Stromal cell of bone marrow (primary cell): ENCODE data around the gene GNG14.
"Not testable (repeated sequence)": the region's sequence is repeated elsewhere in the genome, so short reads cannot be mapped to it uniquely, and the experiment has no call there.

Experiments
- DNase-seq: peaks from one replicate; pipeline ENCODE4 v3.0.0-alpha.2; 2012; ENCODE audit warnings: low read depth

GNG14 gene

GRCh38 chr19:12667731-12668302 lies 20.0 kb upstream of the GNG14 start:
- DNase-seq: no peak

GRCh38 chr19:12668346-12668745 lies 19.5 kb upstream of the GNG14 start:
- no peak for DNase-seq

GRCh38 chr19:12668932-12669269 lies 18.9 kb upstream of the GNG14 start:
- DNase-seq: peak; percentile 33

GRCh38 chr19:12669270-12670158 lies 18.3 kb upstream of the GNG14 start:
- peak; percentile 64 for DNase-seq

- no peak for DNase-seq
These were observed 17.5 kb upstream of the GNG14 start for GRCh38 chr19:12670159-12670928.

GRCh38 chr19:12672744-12673143 lies 15.1 kb upstream of the GNG14 start:
- no peak for DNase-seq

- DNase-seq: no peak
These were observed 12.4 kb upstream of the GNG14 start for GRCh38 chr19:12675399-12675798.

- no peak for DNase-seq
These were observed 11.9 kb upstream of the GNG14 start for GRCh38 chr19:12675940-12676339.

- peak; percentile 49 for DNase-seq
These were observed 11.4 kb upstream of the GNG14 start for GRCh38 chr19:12676384-12676792.

- no peak for DNase-seq
These were observed 10.9 kb upstream of the GNG14 start for GRCh38 chr19:12676928-12677327.

- DNase-seq: not testable (repeated sequence)
These were observed 9.8 kb upstream of the GNG14 start for GRCh38 chr19:12678039-12678438.

GRCh38 chr19:12680034-12680433 lies 7.8 kb upstream of the GNG14 start:
- no peak for DNase-seq

GRCh38 chr19:12681074-12681987 lies 6.5 kb upstream of the GNG14 start, which contains the start of gene DHPS:
Gene DHPS, minus strand, starts transcription at chr19:12681880. Its CDS starts 114 bp downstream, at chr19:12681766.
- DNase-seq: peak; percentile 97

GRCh38 chr19:12685831-12686230 lies 2.0 kb upstream of the GNG14 start:
- no peak for DNase-seq

GRCh38 chr19:12689012-12689411 lies 1.2 kb downstream of the GNG14 start:
- DNase-seq: no peak

- no peak for DNase-seq
These were observed 1.9 kb downstream of the GNG14 start for GRCh38 chr19:12689581-12690216.

- DNase-seq: no peak
These were observed 5.2 kb downstream of the GNG14 start for GRCh38 chr19:12692960-12693359.

GRCh38 chr19:12694641-12695040 lies 6.8 kb downstream of the GNG14 start:
- no peak for DNase-seq

GRCh38 chr19:12695096-12695495 lies 7.3 kb downstream of the GNG14 start:
- DNase-seq: no peak

GRCh38 chr19:12695514-12695913 lies 7.7 kb downstream of the GNG14 start:
- no peak for DNase-seq

GRCh38 chr19:12695997-12696365 lies 8.2 kb downstream of the GNG14 start:
- no peak for DNase-seq
